GM18909 (cell line): ENCODE measurements around the gene CPNE8.

Source experiments
- ATAC-seq: cut with Tn5 transposase; IDR thresholded peaks from one replicate; pipeline ENCODE4 v1.9.1; 2021; ENCODE audit warnings: mild to moderate bottlenecking; ENCODE audit not compliant: unreplicated experiment, poor library complexity

Gene CPNE8

DNA sequence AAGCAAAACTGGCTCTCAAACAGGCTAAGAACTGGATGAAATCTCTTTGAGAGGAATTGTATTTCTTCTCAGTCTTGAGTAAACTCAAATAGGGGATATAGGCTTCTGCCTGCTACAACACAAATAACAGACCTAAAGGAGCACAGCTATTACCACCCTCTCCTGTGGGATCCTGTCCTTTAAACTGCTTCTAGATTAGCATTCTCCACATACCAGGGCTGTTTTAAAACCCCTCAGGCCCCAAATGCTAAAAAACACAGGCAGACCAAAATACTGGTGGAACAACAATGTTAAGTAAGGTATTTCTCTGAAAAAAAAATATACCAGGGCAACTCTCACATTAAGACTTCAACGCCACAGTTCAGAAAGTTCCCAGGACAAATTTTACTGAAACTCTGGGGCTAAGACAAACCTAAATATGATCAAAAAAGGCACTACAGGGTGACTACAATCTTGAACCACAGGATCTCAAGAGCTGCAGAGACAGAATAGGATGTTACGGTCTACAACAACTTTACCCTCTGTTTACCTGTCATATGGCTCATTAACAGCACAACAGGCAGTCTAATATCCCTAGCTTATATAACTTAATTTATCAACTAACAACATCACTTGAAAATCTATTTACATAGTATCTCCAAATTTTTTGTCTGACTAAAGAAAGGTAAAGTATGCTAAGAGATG lies 7.2 kb downstream of the CPNE8 start:
- no peak for ATAC-seq

DNA sequence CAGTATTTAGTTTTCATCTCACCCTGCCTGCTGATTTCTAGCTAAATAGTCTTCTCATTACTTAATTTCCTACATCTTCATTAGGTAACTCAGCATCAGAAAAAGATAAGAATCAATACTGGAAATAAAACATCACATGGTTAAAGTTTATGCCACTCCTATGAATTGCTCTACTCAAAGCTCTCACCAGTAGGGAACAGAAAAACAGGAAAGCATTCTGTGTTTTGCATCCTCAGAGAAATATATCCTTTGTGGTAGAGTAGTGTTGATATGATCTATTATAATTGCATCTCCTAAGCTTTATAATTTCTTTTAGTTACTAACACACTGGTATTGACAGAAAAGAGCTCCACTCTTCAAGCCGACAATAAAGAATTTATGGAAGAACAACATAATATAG lies 9.9 kb downstream of the CPNE8 start:
- ATAC-seq: no peak

GRCh38 chr12:38892976-38893375 lies 12.4 kb downstream of the CPNE8 start:
- no peak for ATAC-seq

DNA sequence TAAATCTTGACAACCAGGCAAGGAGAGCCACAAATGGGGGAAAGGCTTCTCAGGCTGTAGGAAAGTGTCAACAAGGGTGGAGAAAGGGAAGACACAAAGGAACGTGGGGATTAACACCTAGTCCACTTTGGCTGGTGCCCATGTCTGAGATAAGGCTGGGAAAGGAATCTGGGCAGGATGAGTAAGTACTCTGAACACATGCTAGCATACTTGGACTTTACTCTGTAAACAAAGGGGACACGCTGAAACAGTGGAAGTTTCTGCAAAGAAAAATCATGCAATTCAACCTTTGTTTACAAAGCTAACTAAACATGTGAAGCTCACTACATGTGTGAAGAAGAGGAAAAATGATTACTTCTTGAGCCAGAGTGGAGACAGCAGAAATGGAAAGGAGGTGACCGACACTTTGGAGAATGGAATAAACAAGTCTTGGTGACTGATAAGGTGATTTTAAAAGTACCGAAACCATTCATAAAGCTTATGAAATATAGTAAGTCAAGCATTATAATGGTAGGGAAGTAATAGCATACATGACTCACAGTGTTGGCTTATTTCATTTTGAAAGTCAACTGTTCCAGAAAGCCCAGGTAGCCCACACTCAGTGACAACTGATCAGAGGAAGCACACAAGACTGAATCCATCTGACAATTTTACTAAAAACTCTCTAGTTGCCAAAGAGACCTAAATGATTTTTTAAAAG lies 13.2 kb downstream of the CPNE8 start:
- ATAC-seq: peak; percentile 64

- ATAC-seq: no peak
These were observed 15.1 kb downstream of the CPNE8 start for GRCh38 chr12:38890102-38890855.

DNA sequence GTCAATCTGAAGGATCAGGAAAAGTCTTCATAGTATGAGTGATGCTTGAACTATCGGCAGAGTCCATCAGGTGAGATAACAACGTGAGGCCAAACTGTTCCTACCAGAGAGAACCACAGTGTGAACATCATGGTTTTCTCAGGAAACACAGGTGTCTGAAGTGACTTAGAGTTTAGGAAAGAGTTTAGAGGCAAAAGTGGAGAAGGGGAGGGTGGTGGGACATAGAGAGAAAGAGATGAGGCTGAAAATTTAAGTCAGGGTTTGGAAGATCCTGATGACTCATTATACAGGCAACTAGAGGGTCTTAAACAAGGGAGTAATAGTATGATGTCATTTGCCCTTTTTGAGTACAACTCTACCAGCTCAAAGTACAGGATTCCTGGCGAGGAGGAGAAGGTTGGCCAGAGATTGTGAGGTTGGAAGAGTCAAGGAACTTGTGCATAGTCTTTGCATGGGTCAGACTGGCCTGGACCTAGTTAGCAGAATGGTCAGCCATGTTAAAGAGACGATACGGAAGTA lies 16.0 kb downstream of the CPNE8 start:
- no peak for ATAC-seq

DNA sequence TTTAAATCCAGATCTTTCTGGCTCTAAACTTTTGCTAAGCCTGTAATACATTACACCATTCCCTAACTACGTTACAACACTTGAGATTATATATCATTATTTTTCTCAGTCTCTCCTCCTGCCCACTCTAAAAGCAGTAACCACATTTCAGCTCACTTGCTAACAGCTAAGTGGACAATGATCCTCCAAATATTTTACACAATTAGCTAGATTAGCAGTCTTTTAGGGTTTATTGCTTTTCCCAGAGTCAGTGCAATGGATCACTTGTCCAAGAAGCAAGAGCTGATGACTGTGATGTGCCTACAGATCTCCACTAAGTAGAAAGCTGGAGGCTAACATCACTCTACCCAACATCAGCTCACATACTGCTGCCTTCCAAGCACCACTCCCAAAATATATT lies 17.6 kb downstream of the CPNE8 start:
- no peak for ATAC-seq

- no peak for ATAC-seq
These were observed 18.5 kb downstream of the CPNE8 start for GRCh38 chr12:38886931-38887330.

DNA sequence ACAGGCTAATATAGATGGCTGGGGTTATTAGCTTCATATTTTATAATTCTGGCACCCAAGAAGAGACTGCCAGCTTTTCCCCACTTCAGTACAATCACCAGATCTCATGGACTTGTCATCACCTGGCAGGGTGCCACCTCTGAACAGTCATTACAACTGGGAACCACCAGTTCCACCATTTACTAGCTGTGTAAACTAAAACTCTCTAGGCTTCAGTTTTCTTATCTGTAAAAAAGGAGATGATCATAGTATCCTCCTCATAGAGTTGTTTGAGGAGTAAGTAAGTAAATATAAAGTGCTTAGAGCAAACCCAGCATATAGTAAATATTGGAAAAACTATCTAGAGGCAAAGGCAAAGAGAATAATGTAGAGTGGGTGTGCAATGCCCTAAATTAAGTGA lies 19.3 kb downstream of the CPNE8 start:
- no peak for ATAC-seq

- no peak for ATAC-seq
These were observed 20.7 kb downstream of the CPNE8 start for GRCh38 chr12:38884666-38885065.

DNA sequence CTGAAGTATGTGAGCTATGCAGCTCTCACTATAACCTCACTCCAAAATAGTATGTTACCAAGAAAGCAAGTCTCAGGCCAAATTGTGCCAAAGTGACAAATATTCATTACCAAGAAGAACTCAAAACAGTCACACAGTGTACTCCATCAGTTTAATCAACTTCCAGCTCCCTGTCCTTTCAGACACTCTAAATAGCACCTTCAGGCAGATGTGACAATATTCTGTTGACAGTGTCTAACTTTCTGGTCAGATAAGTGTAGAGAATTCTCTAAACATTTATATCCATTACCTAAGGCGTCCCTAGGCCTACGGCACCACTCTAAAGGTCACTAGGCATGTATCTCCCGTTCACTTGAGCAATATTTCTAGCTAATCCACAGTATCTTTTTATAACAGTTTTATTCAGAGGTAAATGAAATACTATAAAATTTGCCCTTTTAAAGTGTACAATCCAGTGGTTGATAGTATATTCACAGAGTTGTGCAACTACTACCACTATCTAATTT lies 21.7 kb downstream of the CPNE8 start:
- ATAC-seq: no peak

GRCh38 chr12:38880288-38880687 lies 25.1 kb downstream of the CPNE8 start:
- peak; percentile 56 for ATAC-seq

DNA sequence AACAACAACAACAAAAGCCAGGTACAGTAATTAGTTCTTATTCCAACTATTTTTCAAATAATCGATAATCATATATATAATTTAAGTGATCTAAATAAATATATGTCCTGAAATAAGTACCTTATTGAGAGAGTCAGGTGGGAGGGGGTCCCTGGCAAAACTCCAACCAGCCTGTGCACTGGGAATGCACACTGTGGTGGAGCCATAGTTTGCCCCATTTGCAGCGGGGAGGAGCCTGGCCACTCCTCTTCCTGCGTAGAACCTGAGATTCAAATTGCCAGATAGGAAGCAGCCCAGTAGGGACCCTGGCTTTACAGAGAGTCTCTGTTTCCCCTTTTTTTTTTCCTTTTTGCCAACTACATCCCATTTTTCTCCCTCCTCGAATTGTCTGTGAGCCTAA lies 26.4 kb downstream of the CPNE8 start:
- no peak for ATAC-seq

- ATAC-seq: no peak
These were observed 27.1 kb downstream of the CPNE8 start for GRCh38 chr12:38878333-38878705.

- no peak for ATAC-seq
These were observed 29.7 kb downstream of the CPNE8 start for GRCh38 chr12:38875586-38876228.

- no peak for ATAC-seq
These were observed 32.8 kb downstream of the CPNE8 start for GRCh38 chr12:38872561-38872960.

GRCh38 chr12:38872156-38872555 lies 33.2 kb downstream of the CPNE8 start:
- no peak for ATAC-seq

GRCh38 chr12:38869036-38869435 lies 36.4 kb downstream of the CPNE8 start:
- no peak for ATAC-seq

GRCh38 chr12:38850461-38850860 lies 54.9 kb downstream of the CPNE8 start:
- no peak for ATAC-seq

GRCh38 chr12:38847247-38847646 lies 58.1 kb downstream of the CPNE8 start:
- ATAC-seq: no peak

DNA sequence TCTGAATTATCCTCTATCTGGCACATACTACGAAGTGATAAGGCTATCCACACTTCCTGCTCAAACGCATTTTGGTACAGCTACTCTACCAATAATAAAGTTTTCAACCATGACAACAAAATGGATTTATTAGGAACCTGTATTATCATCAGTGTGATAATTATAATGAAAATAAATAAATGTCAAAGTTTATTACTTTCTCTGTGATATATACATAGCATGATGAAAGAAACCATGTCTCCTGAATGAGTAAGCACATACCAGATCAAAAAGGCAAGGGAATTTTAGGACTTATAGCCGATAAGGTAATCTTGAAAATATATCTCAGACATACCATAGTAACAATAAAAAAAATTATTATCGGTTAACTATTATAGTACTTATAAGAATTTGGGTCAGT lies 61.1 kb downstream of the CPNE8 start:
- ATAC-seq: no peak
